ENCODE measurements around the gene HSF2BP.

- TF ChIP-seq CTCF (IDR thresholded peaks at IDR 0.05) (no peak), POLR2A (IDR thresholded peaks at IDR 0.05) (no peak)
Measured at GRCh38 chr21:43614839-43615238, 44.4 kb downstream of the HSF2BP start.
